Activated CD4-positive, alpha-beta T cell treated with anti-CD3 and anti-CD28 coated beads for 24 hours (primary cell): Measurements from ENCODE around the gene COL10A1.

Source experiments
- DNase-seq, 2 donors: peaks; one replicate each; pipeline ENCODE4 v3.0.0-alpha.2; 2020; ENCODE audit warnings: low read depth in 2 of 2

The COL10A1 gene

DNA sequence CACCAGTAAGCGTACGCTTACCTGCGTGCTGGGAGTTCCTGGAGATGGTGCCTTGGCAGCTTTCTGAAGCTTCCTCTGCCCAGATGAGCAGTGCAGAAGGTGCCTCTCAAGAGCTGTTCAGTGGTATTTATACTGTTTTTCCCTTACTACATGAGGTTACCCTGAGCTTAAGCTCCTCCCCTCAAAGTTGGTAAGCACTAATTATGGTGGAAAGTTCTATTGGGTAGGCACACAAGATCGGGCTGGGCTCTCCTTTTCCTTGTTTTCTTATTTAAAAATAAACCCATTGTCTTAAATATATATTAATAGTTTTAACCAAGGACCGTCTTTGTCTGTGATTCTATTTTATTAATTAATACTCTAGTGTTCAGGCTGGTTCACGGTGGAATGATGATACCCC is at the start of gene COL10A1:
TSS of gene COL10A1 (minus strand) at position 101 of the 400 bp plus-strand sequence. CDS start 640 bp downstream, outside the sequence.
- DNase-seq = no peak

DNA sequence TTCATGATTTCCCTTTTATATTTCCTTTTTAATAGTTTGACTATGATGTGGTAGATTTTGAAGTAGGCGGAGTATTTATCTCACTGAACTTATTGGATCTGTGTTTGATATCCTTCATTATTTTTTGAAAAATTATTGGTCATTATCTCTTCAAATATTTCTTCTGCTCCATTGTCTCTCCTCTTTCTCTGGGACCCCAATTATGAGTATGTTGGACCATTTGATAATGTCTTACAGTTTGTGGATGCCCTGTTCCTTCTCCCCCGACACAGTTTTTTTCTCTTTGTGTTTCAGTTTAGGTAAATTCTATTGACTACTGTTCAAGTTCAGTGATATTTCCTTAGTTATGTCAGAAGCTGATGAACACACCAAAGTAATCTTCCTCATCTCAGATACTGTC is 49.4 kb upstream of the COL10A1 start:
- no peak for DNase-seq

DNA sequence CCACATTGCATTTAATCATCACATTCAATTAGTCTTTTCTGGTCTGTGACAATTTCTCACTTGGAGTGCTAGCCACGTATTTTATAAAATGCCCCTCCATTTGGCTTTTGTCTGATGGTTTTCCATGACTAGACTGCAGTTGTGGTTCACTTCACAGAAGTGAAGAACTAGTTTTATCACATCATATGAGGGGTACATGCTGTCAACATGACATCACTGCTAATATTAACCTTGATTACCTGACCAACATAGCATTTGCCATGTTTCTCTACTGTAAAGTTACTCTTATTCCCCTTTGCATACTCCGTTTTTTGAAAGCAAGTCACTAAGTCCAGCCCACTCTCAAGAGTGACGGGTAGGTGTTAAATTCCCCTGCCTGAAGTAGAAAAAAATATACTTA is 48.0 kb upstream of the COL10A1 start:
- no peak for DNase-seq

DNA sequence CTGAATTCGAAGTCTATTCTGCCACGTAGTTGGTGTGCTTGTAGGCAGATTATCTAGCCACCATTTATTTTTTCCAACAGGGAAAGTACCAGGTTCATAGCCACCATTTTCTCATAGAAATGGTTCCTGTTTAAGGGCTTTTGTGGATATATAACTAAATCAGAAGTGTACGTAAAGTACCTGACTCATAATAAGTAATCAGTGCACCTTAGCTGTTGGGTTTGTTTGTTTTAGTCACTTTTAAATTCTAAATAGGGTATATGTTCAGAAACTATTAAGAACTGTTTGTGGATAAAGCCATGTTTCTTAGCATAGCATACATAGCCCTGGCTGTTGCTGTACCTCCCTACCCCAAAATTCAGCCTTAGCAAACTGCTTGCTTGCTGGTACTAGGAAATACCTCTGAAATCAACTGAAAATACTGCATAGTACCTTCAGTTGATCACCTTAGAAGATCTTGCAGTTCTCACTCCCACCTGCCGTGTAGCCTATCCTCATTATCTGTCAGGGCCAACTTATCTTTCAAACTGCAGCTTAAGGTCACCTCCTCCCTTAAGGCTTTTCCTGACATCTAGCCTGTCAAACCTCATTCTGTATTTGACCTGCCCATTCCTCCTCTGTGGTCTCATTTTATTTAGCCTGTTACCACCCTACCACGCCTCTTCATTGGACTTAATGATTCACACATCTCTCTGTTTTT is 44.6 kb upstream of the COL10A1 start:
- DNase-seq = no peak

DNA sequence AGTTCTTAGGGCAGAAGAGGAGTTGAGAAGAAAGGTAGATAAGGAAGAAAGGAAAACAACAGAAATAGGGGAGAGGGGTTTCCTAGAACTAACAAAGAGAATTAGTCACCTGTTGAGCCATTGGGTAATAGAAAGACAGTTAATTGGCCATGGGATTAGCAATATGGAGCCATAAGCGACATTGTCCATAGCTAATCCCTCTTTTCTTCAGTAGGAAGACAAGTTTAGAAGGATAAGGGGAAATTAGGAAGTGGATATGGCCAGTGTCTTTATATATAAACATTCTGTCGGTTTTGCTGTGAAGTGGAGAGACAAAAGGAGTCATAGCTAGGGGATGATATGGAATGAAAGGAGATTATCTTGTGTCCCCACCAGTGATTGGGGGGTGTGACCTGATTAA is 43.9 kb upstream of the COL10A1 start:
- DNase-seq = no peak

DNA sequence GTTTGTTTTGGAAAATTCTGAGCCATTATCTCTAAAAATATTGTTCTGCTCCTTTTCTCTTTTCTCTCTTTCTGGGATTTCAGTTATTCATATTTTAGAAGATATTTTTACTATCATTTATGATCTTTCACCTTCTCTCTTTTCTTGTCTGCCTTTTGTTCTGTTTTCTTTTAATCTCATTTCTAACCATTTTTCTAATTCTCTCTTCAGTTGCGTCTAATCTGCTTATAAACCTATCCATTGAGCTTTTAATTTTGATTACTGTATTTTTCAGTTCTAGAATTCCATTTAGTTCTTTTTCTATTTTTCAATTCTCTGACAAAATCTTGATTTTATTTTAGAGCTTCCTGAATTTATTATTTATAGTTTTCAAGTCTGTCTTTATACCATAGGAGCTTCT is 42.2 kb upstream of the COL10A1 start:
- no peak for DNase-seq

DNA sequence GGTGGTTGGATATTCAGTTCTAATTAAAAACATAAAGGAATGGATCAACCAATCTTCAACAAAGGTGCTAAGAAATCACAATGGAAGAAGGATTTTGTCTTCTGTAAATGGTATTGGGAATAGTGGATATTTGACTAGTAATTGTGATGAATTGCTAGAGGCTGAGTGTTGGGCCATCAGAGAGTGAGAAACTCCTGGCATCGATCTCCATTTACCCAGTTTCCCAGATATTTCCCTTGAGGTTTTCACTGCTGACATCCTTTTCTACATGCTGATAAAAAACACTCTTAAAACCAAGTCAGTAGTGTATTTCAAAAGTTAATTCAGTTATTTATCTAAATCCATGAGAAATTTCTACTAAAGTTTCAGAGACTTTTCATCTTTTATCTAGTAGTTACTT is 40.4 kb upstream of the COL10A1 start:
- no peak for DNase-seq

DNA sequence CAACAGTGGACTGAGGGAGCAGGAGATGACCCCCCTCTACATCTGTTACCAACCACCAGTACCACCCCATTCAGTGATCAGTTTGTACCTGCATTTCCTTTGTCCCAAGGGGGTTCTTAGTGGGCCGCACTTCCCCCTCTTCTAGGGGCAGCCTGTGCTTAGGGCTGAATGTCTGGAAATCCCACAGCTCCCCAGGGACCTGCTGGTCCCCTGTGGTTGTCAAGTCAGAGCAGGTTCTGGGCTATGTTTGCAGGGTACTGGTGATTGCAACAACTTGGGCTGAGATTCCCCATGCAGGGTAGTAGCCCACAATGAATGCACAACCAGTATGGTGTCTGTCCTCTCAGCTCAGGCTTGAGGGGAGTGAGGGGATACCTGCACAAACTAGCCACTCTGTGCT is 39.7 kb upstream of the COL10A1 start:
- no peak for DNase-seq

DNA sequence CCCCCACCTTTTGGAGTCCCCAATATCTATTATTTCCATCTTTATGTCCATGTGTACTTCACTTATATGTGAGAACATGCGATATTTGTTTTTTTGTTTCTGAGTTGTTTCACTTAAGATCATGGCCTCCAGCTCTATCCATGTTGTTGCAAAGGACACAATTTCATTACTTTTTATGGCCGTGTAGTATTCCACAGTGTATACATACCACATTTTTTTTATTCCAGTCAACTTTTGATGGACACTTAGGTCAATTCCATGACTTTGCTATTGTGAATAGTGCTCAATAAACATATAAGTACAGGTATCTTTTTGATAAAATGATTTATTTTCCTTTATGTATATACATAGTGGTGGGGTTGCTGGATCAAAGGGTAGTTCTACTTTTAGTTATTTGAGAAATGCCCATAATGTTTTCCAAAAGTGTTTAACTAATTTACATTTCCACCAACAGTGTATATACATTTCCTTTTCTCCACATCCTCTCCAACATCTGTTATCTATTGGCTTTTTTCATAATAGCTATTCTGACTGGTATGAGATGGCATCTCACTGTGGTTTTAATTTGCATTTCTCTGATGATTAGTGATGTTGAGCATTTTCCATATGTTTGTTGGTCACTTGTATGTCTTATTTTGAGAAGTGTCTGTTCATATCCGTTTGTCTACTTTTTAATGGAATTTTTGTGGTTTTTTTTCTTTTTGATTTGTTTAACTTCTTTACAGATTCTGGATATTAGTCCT is 34.0 kb upstream of the COL10A1 start:
- no peak for DNase-seq

DNA sequence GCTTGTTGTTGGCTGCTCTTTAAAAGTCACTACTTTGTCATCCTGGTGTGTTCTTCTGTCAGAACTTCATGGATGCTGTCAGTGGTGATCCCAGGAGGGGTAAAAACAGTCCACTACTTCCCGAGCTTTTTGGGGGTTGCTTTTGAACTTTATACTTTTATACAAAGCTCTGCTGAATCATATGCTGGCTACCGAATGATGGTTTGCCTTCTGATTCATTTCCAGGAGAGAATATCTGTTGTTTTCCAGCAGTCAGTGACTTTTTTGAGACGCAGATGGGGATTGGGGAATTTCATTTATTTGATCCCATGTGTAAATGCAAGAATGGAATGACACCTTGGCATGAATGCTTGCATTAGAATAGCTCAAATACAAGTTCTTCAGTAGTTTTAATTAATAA is 32.7 kb upstream of the COL10A1 start:
- no peak for DNase-seq

DNA sequence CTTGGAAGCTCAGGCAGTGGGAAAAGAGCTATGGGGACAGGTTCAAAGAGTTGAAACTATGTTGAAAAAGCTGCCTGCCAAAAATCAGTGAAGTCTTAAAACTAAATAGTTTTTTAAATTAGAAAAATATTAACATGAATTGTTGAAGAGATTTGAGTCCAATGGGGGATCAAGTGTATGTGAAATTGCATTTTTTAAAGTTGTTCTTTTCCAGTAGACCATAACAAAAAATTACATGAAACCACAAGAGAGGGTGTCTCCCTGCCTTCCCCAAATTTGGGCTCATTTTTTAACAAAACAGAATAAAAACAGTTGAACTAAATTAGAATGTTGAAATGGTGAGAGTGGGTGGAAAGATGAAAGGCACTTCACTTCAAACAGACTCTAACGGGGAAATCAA is 31.5 kb upstream of the COL10A1 start:
- DNase-seq = no peak

DNA sequence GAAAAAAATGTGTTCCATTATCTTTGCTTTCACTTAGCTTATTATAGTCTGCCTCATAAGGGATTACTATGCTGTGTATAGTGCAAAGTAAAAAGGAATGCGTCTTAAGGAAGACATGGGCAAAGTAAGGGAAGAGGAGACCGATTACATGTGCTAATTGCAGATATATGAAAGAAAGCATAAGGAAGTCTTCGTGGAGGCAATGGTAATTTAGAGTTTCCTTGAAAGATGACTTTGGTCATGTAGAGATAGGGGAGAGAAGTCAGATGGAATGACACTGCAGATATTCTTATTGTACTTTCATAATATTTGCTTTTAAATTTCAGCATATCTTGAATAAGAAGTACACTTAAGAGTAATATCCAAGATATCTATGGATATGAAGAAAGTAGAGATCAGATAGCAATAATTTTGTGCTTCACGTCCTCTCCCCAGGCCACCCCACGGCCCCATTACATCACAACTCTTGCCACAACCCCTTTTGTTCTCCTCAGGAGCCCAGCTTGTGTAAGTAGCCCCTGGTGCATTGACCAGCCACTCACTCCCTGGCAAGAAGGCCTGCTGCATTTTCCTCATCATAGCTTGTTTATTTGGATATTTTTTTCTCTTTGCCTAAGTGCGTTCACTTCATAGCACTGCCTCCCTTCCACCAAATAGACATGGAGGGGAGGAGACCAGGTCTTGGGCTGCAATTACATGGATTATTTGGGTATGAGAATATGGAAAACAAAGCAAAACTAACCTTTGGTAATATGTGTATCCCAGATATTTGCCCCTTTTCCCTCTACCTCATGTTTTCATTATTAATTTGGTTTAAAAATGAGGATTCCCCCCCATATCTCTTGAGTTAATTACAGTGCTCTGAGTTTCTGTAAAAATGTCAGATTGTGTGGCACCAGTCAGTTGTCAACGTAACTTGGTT is 30.7 kb upstream of the COL10A1 start:
- no peak for DNase-seq

DNA sequence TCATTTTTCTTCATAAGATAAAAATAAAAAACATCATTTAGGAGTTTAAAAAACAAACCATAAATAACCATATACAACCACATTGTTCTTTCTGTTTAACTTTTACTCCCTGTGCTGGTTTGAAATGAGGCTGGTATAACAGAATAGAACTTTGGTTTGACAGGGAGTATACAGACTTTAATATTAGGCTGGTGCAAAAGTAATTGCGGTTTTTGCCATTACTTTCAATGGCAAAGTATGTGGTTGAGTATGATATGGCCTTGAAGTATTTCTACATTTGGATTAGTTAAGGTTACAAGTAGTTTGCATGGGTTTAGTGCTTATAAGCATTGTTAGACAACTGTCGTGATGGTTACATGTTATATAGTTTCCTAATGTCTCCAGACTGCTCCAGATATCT is 29.0 kb upstream of the COL10A1 start:
- DNase-seq = no peak

DNA sequence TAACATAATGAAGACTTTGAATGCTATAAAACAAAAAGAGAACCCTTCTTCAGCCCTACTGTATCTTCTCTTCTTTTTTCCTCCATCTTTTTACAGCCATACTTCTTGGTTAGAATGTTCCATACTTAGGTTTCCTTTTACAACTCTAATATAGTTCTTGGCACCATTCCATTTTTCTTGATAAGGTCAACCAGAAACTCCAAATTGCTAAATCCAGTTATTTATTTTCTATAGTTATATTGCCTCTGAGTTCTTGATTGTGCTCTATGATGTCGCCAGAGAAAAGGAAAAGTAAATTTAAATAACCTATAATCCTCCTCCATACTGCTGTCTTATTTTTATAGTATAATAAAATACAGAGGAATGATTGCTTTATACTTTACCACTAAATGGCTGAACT is 26.7 kb upstream of the COL10A1 start:
- no peak for DNase-seq

DNA sequence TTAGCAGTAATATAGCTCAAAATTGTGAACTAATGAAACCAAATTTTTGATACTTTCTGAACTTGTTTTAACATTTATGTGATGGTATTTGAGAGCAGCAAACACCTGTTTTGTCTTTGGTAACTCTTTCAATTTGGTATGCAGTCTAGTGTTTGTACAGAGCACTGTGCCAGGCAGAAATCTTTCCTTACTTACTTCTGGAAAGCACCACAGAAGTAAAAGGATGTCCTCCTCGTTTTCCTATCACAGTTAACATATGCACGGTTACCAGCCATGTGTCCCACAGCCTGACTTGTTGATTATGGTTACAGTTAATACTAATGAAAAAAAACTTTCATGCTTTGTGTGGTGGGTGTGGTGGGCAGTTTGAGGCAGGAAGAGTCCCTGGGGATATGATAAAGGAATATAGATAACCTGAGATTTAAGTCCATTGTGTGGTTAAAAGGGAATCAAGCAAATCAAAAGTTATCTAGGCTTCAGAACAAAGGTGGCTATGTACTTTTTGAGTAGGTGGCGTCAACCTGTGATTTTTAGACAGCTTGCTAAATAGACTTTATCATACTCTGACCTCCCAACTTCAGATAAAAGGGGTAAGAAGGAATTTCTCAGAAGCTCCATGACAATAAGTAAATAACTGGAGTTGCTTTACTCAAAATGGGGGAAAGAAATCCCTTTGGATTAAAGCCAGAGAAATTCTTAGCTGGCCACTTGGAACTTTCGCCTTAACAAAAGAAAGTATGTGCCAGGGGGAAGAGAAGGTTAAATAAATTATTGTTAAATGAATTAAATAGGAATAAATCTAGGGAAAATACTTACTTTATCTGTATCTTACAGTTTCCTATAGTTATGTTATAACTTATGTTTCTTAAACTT is 20.1 kb upstream of the COL10A1 start:
- DNase-seq = no peak

DNA sequence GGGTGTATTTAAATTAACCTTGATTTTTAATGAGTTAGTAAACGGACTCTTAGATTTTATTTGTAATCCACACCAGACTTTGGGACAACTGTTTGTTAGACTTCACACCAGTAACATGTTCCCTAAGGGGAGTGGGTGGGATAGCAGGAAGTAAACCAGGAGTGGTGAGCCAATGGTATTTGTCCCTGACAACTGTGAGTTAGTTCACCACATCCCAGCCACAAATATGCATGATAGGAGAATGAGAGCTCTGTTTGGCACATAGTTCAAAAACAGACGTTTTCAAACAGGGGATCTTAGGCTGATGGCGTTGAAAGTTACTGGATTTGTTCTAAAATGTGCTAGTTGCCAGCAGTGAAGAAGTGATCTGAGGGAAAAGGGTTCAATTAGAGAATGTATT is 18.7 kb upstream of the COL10A1 start:
- no peak for DNase-seq

DNA sequence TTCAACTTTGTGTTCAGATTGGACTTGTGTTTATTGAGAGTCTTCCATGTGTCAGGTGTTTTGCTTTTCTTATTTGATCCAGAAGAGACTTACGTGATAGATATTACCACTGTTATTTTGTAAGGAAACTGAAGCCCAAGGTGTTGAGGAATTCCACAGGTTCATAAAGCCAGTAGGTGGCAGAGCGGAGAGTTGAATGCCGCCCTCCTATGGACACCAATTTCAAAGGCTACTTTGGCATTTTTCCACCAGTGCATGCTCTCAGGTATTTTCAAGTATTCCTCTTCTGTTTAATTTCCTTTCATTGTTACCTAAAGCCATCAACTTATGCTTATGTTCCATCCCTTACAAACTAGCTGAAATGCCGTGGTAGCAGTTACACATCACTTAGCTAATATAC is 14.0 kb upstream of the COL10A1 start:
- no peak for DNase-seq

DNA sequence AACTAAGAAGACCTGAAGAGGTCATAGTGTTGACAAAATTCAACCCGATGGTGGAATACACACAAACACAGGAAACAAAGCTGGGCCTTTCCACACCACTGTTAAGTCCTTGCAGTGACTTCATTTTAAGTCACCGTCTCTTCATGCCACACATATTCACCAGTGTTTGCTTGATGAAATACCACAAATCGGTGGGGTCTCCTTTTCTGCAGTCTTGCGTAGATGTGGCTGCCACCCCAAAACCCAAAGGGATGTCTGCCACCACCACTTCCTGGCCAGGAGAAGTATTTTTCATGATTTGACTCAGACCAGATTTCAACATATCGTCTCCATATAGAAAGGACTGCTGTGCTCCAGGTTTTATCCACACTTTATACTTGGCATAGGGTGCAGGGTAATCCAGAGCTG is 11.0 kb upstream of the COL10A1 start:
- DNase-seq = no peak

DNA sequence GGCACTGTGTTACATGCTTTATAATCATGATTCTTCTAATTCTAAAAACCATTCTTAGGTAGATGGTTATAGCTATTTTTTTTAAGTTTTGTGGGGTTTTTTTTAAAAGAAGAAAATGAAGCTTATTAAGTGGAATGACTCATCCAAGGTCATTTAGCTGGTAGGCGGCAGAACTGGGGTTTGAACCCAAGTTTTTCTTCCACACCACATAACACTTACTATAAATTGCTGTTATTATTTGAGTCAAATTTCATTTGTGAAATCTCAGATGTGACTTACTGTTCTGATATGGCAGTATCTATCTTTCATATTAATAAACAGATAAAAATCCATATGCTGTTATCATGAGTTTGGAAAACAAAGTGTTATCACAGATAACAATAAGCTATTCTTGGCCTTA is 10.4 kb upstream of the COL10A1 start:
- no peak for DNase-seq

DNA sequence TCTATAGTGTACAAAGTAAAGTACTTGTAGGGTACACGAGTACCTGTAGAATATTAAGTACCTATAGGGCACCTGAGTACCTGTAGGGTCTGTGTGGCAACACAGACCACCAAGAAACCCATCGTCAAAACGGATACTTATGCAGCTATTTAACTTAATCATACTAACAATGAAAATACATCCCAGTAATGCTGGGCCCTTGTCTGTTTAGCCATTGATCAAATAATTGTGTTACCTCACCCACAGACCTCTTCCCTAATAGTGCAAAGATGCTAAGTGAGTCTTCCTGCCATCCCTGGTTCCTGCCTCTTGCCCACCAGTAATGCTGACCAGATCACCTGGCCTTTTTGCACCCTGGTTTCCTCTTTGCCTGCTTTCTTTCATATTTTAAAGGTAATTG is 7.5 kb upstream of the COL10A1 start:
- no peak for DNase-seq

DNA sequence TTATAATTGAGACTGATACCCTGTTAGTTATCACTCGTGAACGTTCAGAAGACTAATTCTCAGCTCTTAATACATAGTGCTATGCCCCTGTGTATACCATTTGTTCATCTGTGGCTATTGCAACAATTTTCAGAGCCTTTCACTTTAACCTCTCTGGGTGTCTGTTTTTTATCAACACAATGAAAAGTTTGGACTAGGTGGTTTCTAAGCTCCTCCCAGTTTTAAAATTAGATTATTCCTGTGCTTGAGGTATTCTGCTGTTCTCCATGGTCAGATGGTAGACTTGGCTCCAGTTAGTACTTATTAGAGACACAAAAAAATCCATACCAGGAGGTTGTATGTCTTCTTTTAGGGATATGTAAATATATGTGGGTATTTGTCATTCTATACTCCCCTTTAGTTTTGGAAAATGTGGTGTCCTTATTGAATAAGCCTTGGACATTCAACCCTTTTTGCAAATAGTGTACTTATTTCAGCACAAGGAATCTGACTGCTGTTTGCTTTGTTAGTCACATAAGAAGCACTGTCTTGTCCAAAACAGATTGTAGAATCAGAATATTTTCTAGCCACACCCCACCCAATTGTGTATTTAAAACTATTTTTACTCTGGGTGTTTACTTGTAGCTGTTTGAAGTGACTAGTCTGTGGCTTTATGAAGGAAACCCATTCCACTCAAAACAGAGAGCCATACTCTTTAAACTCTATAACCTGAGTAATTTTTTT is 2.0 kb upstream of the COL10A1 start:
- DNase-seq = no peak
